Neural progenitor cell (in vitro differentiated cells): ENCODE results near the gene ZNF83.

ENCODE experiments used
- CTCF ChIP-seq: fragments of 200-600 bp; sonication (generic); IDR thresholded peaks from 2 replicates; pipeline ENCODE4 v1.5.1; 2017; ENCODE audit warnings: antibody characterized with exemption, mild to moderate bottlenecking
- EZH2 ChIP-seq: fragments of 200-600 bp; sonication (generic); IDR thresholded peaks from 2 replicates; pipeline ENCODE4 v1.6.1; 2017; ENCODE audit warnings: antibody characterized with exemption, mild to moderate bottlenecking, moderate library complexity
- EZH2phosphoT487 ChIP-seq: fragments of 200-600 bp; sonication (generic); IDR thresholded peaks from 2 replicates; pipeline ENCODE4 v1.6.1; 2017; ENCODE audit warnings: antibody characterized with exemption

GRCh38 chr19:52648336-52649016 lies 10.3 kb upstream of the ZNF83 start:
- TF ChIP-seq CTCF (no peak), EZH2 (no peak), EZH2phosphoT487 (no peak)
